Measurements from ENCODE around the gene GALNTL6.

Gene GALNTL6

DNA sequence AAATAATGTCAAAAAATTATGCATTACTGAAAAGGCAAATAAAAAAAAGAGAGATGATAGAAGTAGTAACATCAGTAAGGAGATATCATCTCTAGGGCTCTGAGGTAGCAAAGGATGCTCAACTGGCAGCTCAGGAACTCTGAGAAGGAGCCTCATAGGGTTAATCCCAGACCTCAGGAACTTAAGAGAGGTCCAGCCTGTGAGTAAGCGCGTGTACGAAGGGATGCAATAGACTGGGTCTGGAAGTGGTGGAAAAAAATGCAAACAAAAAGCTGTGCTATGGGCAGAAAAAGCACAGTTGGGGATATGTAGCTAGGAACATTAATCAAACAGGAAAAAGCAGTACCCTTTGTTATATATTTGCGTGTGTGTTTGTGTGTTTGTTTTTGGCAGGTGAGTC is 282.0 kb downstream of the GALNTL6 start:
- Mint-ChIP-seq H3K4me3 (no peak overlapping the region), H3K4me1 (ENCODE audit: low read depth) (no peaks in the 10 kb centered on the region), H3K9me3 (ENCODE audit: low read depth) (no peaks in the 10 kb centered on the region), H3K27me3 (no peaks in the 10 kb centered on the region), H3K36me3 (no peaks in the 10 kb centered on the region), H3K27ac (no peak overlapping the region)

- Mint-ChIP-seq H3K27ac (no peak overlapping the region), H3K27me3 (no peaks in the 10 kb centered on the region), H3K4me1 (ENCODE audit: low read depth) (no peaks in the 10 kb centered on the region), H3K36me3 (no peaks in the 10 kb centered on the region), H3K9me3 (ENCODE audit: low read depth) (no peaks in the 10 kb centered on the region), H3K4me3 (no peak overlapping the region)
Measured at GRCh38 chr4:172096786-172097185, 283.6 kb downstream of the GALNTL6 start.

- Mint-ChIP-seq H3K4me3 (no peak overlapping the region), H3K27ac (no peak overlapping the region), H3K9me3 (ENCODE audit: low read depth) (no peaks in the 10 kb centered on the region), H3K27me3 (no peaks in the 10 kb centered on the region), H3K36me3 (no peaks in the 10 kb centered on the region), H3K4me1 (ENCODE audit: low read depth) (no peaks in the 10 kb centered on the region)
Measured at GRCh38 chr4:172099376-172099775, 286.2 kb downstream of the GALNTL6 start.

DNA sequence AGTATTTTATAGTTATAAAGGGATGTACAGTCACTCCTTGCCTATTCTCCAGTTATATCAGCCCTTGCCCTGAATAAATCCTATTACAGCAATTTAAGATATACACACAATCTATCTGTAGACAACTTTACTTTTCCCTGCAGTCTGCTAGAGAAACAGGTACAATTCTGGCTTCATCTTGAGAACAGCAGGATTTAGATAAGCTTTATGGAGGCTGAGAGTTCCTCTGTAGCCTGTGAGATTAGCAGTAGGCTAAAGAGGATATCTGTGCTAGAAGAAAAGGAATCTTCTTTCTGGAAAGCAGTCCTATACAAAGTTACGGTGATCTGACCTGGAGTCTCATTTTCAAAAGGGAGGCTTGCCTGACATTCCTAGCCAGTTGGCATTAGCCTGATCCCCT is 290.3 kb downstream of the GALNTL6 start:
- no peak overlapping the region for H3K27ac Mint-ChIP-seq
- H3K4me3 Mint-ChIP-seq, result no peak overlapping the region
- H3K36me3 Mint-ChIP-seq, result no peaks in the 10 kb centered on the region
- no peaks in the 10 kb centered on the region for H3K4me1 Mint-ChIP-seq (ENCODE audit: low read depth)
- H3K9me3 Mint-ChIP-seq (ENCODE audit: low read depth), result no peaks in the 10 kb centered on the region
- no peaks in the 10 kb centered on the region for H3K27me3 Mint-ChIP-seq

DNA sequence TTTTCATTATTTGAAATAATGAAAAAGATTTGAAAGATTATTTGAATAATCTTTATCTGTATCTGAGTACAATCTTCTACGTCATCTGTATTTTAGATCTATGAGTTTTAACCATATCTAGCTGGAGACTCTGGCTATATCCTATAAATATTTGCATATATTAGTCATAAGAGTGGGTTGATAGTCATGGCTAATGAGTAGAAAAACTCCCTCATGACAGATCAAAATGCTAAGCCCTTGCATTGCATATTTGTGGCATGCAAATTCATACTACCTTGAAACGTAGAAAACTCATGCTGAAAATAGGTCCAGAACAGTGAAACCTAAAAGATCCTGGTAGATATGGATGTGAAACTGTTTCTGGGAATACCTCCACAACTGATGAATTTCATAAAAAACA is 291.3 kb downstream of the GALNTL6 start:
- no peak overlapping the region for H3K4me3 Mint-ChIP-seq

GRCh38 chr4:172105918-172106317 is 292.7 kb downstream of the GALNTL6 start:
- Mint-ChIP-seq H3K4me1 (ENCODE audit: low read depth) (no peaks in the 10 kb centered on the region), H3K36me3 (no peaks in the 10 kb centered on the region), H3K9me3 (ENCODE audit: low read depth) (no peaks in the 10 kb centered on the region), H3K27me3 (no peaks in the 10 kb centered on the region), H3K27ac (no peak overlapping the region), H3K4me3 (no peak overlapping the region)

More for the DNA sequence above, 291.3 kb downstream of the GALNTL6 start:
- no peaks in the 10 kb centered on the region for H3K9me3 Mint-ChIP-seq (ENCODE audit: low read depth)
- no peaks in the 10 kb centered on the region for H3K4me1 Mint-ChIP-seq (ENCODE audit: low read depth)
- H3K27me3 Mint-ChIP-seq, result no peaks in the 10 kb centered on the region
- no peak overlapping the region for H3K27ac Mint-ChIP-seq
- H3K36me3 Mint-ChIP-seq, result no peaks in the 10 kb centered on the region

DNA sequence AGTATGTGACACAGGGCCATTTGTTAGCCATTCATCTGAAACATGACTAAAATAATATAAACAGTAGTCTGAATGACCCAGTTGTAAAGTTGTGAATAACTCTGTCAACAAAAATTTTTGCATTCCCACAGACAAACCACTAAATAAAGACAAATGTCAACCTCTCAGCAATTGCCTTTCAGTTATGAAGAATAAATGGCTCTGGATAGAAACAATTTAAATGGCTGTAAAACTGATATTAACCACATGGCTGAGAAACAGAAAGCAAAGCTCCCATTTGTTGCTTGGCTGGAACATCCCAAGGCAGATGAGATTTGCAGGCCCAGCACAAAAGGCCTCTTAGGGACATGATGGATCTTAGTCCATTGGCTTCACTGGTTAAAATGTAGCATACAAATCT is 296.3 kb downstream of the GALNTL6 start:
- Mint-ChIP-seq H3K4me3 (no peak overlapping the region), H3K27ac (no peak overlapping the region), H3K27me3 (no peaks in the 10 kb centered on the region), H3K36me3 (no peaks in the 10 kb centered on the region), H3K9me3 (ENCODE audit: low read depth) (no peaks in the 10 kb centered on the region), H3K4me1 (ENCODE audit: low read depth) (no peaks in the 10 kb centered on the region)

- Mint-ChIP-seq H3K9me3 (ENCODE audit: low read depth) (peaks cover 3% of the 10 kb centered on the region), H3K27me3 (no peaks in the 10 kb centered on the region), H3K36me3 (no peaks in the 10 kb centered on the region), H3K4me1 (ENCODE audit: low read depth) (no peaks in the 10 kb centered on the region), H3K27ac (no peak overlapping the region), H3K4me3 (no peak overlapping the region)
Measured at GRCh38 chr4:172124656-172125308, 311.6 kb downstream of the GALNTL6 start.

GRCh38 chr4:172125443-172125842 is 312.2 kb downstream of the GALNTL6 start:
- Mint-ChIP-seq H3K4me3 (no peak overlapping the region), H3K27me3 (no peaks in the 10 kb centered on the region), H3K36me3 (no peaks in the 10 kb centered on the region), H3K9me3 (ENCODE audit: low read depth) (peaks cover 3% of the 10 kb centered on the region), H3K4me1 (ENCODE audit: low read depth) (no peaks in the 10 kb centered on the region), H3K27ac (no peak overlapping the region)

GRCh38 chr4:172127168-172127567 is 314.0 kb downstream of the GALNTL6 start:
- H3K27ac Mint-ChIP-seq, result no peak overlapping the region
- H3K27me3 Mint-ChIP-seq, result no peaks in the 10 kb centered on the region
- H3K9me3 Mint-ChIP-seq (ENCODE audit: low read depth), result no peaks in the 10 kb centered on the region
- no peaks in the 10 kb centered on the region for H3K36me3 Mint-ChIP-seq
- H3K4me1 Mint-ChIP-seq (ENCODE audit: low read depth), result no peaks in the 10 kb centered on the region
- H3K4me3 Mint-ChIP-seq, result no peak overlapping the region

DNA sequence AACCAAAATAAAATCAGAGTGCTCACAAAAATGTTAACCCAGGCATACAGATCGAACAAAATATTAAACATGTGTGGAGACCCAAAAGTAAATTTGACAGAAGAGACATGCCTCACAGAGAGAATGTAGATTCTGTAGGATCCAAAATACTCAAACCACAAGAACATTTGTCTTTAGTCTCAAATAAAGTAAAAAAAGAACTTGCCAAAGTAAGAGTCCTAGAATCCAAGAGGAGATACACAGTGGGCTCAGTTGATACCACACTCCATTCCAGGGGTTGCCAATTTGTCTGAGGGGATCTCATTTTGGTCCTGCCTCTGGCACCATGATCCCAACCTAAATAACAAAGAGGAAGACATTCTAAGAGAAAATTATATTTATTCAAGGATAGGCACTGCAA is 316.4 kb downstream of the GALNTL6 start:
- no peak overlapping the region for H3K4me3 Mint-ChIP-seq
- H3K27me3 Mint-ChIP-seq, result no peaks in the 10 kb centered on the region
- peaks cover 3% of the 10 kb centered on the region for H3K9me3 Mint-ChIP-seq (ENCODE audit: low read depth)
- no peaks in the 10 kb centered on the region for H3K4me1 Mint-ChIP-seq (ENCODE audit: low read depth)
- H3K36me3 Mint-ChIP-seq, result no peaks in the 10 kb centered on the region
- H3K27ac Mint-ChIP-seq, result no peak overlapping the region

GRCh38 chr4:172134521-172134920 is 321.3 kb downstream of the GALNTL6 start:
- H3K27ac Mint-ChIP-seq, result no peak overlapping the region
- no peak overlapping the region for H3K4me3 Mint-ChIP-seq
- peaks cover 8% of the 10 kb centered on the region for H3K9me3 Mint-ChIP-seq (ENCODE audit: low read depth)
- no peaks in the 10 kb centered on the region for H3K36me3 Mint-ChIP-seq
- H3K4me1 Mint-ChIP-seq (ENCODE audit: low read depth), result no peaks in the 10 kb centered on the region
- H3K27me3 Mint-ChIP-seq, result no peaks in the 10 kb centered on the region

DNA sequence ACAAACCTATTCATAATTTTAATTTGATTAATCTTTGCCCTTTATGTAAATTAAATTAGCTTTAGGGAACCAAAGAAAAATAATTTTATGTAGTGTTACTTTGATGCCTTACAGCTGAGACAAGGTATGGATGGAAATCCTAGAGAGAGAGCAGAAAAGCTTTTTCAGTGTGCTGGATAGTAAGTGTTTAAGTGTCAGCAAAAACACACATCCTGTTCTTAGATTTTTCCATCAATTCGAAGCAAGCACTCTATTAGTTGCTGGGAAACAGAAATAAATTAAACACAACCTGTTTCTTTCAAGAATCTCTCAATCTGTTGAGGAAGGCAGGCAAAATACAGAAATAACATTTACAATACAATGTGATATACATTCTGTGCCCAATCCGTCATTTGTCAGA is 327.8 kb downstream of the GALNTL6 start:
- Mint-ChIP-seq H3K9me3 (ENCODE audit: low read depth) (peaks cover 5% of the 10 kb centered on the region), H3K27ac (no peak overlapping the region), H3K36me3 (no peaks in the 10 kb centered on the region), H3K4me1 (ENCODE audit: low read depth) (no peaks in the 10 kb centered on the region), H3K27me3 (no peaks in the 10 kb centered on the region), H3K4me3 (no peak overlapping the region)

DNA sequence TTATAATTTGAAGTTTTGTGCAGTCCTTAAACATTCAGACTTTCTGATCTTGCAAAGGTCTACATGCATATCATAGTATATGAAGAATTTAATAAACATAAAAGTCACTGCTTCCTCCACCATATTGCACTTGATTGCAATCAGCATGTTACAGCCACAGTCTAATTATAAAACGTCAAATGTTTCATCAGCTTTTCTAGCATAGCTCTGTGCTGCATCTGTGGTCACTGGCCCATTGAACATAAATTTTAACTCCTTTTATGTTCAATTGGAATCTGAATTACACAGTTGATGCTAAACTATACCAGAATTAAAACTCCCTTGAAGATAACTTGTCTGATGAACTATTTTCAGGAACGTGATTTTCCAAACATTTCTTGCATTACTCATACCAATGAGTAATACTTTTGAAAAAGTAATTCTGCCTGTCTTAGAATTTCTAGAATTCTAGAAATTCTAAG is 329.1 kb downstream of the GALNTL6 start:
- Mint-ChIP-seq H3K9me3 (ENCODE audit: low read depth) (peaks cover 3% of the 10 kb centered on the region), H3K4me3 (no peak overlapping the region), H3K4me1 (ENCODE audit: low read depth) (no peaks in the 10 kb centered on the region), H3K27ac (no peak overlapping the region), H3K36me3 (no peaks in the 10 kb centered on the region), H3K27me3 (no peaks in the 10 kb centered on the region)

DNA sequence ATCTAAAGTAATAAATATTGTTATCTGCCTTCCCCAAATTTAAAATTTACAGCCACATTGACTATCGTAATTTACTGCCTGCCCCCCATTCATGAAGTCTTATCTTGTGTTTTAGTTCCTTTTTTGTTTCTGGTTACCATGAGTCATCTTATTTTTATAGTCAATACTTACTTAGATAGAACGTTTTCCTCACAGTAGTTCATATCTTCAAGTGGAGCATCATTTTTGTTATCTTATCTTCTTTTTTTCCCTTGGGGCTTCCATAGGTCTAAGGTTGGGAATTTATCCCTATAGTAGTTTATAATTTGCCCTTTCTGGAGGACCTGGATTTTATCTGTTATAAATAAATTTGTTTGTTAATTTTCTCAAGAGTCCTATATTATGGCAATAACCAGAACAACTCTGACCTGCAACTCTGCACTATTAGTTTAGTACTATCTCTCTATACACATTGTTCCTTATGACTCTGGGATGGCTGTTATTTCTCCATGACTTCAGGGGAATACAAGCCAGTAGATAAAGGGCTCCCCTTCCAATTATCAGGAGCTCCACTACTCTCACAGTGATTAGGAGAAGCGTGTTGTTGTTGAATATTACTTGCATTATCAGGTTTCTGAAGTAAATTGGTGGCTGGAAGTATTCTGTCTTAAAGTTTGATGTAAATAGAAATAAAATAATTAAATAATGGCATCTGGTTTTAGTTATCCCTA is 330.6 kb downstream of the GALNTL6 start:
- Mint-ChIP-seq H3K9me3 (ENCODE audit: low read depth) (no peaks in the 10 kb centered on the region), H3K27me3 (no peaks in the 10 kb centered on the region), H3K4me1 (ENCODE audit: low read depth) (no peaks in the 10 kb centered on the region), H3K4me3 (no peak overlapping the region), H3K36me3 (no peaks in the 10 kb centered on the region), H3K27ac (no peak overlapping the region)

DNA sequence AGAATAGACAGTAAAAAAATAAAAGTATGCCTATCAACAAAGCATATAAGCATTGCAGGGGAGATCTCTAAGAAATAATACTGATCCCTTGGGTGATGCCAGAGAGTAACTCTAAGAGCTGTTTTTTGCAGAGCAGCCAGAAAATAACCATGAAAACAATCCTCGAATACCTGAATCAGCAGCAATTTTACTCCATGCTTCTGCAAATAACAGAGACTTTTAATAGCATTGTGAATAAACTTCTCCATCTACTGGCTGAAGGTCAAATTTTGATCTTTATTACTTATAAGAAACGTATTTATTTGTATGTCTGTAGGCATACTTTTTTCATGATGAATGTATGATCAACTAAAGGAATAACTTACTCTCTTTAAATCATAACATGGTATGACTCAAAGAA is 334.5 kb downstream of the GALNTL6 start:
- no peaks in the 10 kb centered on the region for H3K27me3 Mint-ChIP-seq
- peaks cover 5% of the 10 kb centered on the region for H3K9me3 Mint-ChIP-seq (ENCODE audit: low read depth)
- no peak overlapping the region for H3K4me3 Mint-ChIP-seq
- H3K36me3 Mint-ChIP-seq, result no peaks in the 10 kb centered on the region
- no peak overlapping the region for H3K27ac Mint-ChIP-seq
- H3K4me1 Mint-ChIP-seq (ENCODE audit: low read depth), result no peaks in the 10 kb centered on the region
